ENCODE measurements around the gene DGKH. TPM values are rescaled to one million over a fixed set of nuclear protein-coding genes. Genes with fewer than 3 reads are reported as not detected.

The DGKH gene
- total RNA-seq, 1 experiment from 2014 or later: 9.2 TPM

- H4K20me1 ChIP-seq (ENCODE audit: insufficient read depth): no peaks in the 10 kb centered on the region
- ATAC-seq (no peak), DNase-seq (ENCODE audit: low read depth, low spot score) (no peak)
- no peaks in the 10 kb centered on the region for H3K27me3 ChIP-seq (ENCODE audit: insufficient read depth, low read length)
- intact Hi-C loops (cut with micrococcal nuclease): no loop called here
- H3K36me3 ChIP-seq (ENCODE audit: control insufficient read depth in 1 of 2, insufficient read depth in 2 of 2, low read length in 2 of 2): no peaks in the 10 kb centered on the region
- CTCF ChIA-PET: no interaction called here
- no peak overlapping the region for H2AFZ ChIP-seq (ENCODE audit: low read depth, low read length, poor library complexity, severe bottlenecking)
- H3K9ac ChIP-seq (ENCODE audit: low read length): no peak overlapping the region
- peaks cover 2 to 7% of the 10 kb centered on the region in 2 experiments for H3K4me1 ChIP-seq (ENCODE audit: control insufficient read depth in 1 of 2, insufficient read depth in 2 of 2, low read length in 2 of 2)
- peaks cover 59% of the 10 kb centered on the region for H3K79me2 ChIP-seq (ENCODE audit: insufficient read depth, low read length)
- no peaks in the 10 kb centered on the region for H3K9me3 ChIP-seq (ENCODE audit: control insufficient read depth in 1 of 2, insufficient read depth in 1 of 2, low read depth in 1 of 2, low read length in 2 of 2)
- TF ChIP-seq EZH2 (IDR thresholded peaks at IDR 0.05) (no peak), RAD21 (IDR thresholded peaks at IDR 0.05; ENCODE audit: low read depth) (no peak), REST (IDR thresholded peaks at IDR 0.05; ENCODE audit: low read depth) (no peak)
- POLR2A ChIA-PET: no interaction called here
- H3K9me2 ChIP-seq (ENCODE audit: insufficient read depth): no peaks in the 10 kb centered on the region
- RAD21 ChIA-PET (ENCODE audit: low non-redundant PET in 1 of 2, low total read pairs in 2 of 2, uncharacterized antibody in 2 of 2, unreplicated experiment in 2 of 2): no interaction called here
- no peak overlapping the region for H3K4me3 ChIP-seq (replicated peaks in 1 of 2; ENCODE audit: low read depth in 1 of 2, low read length in 2 of 2)
- no TSS peak for BruUV-seq (replicated peaks)
- no peak overlapping the region for H3K27ac ChIP-seq (ENCODE audit: low read depth, low read length)
- H3K4me2 ChIP-seq (ENCODE audit: low read length): no peak overlapping the region
These were observed 229.3 kb downstream of the DGKH start for GRCh38 chr13:42277618-42278276.

GRCh38 chr13:42279080-42279479, 230.6 kb downstream of the DGKH start:
- no peak for DNase-seq (ENCODE audit: low read depth, low spot score)
- intact Hi-C loops (cut with micrococcal nuclease): no loop called here
- Histone ChIP-seq H3K27ac (ENCODE audit: low read depth, low read length) (no peak overlapping the region), H3K4me3 (replicated peaks in 1 of 2; ENCODE audit: low read depth in 1 of 2, low read length in 2 of 2) (no peak overlapping the region), H3K79me2 (ENCODE audit: insufficient read depth, low read length) (peaks cover 53% of the 10 kb centered on the region), H3K27me3 (ENCODE audit: insufficient read depth, low read length) (no peaks in the 10 kb centered on the region), H3K9me2 (ENCODE audit: insufficient read depth) (no peaks in the 10 kb centered on the region), H3K9ac (ENCODE audit: low read length) (no peak overlapping the region), H3K36me3 (ENCODE audit: control insufficient read depth in 1 of 2, insufficient read depth in 2 of 2, low read length in 2 of 2) (no peaks in the 10 kb centered on the region), H3K4me1 (ENCODE audit: control insufficient read depth in 1 of 2, insufficient read depth in 2 of 2, low read length in 2 of 2) (no peaks in the 10 kb centered on the region), H3K9me3 (ENCODE audit: control insufficient read depth in 1 of 2, insufficient read depth in 1 of 2, low read depth in 1 of 2, low read length in 2 of 2) (no peaks in the 10 kb centered on the region), H2AFZ (ENCODE audit: low read depth, low read length, poor library complexity, severe bottlenecking) (no peak overlapping the region), H3K4me2 (ENCODE audit: low read length) (no peak overlapping the region), H4K20me1 (ENCODE audit: insufficient read depth) (no peaks in the 10 kb centered on the region)
- no TSS peak for BruUV-seq (replicated peaks)
- ATAC-seq: no peak
- ChIA-PET RAD21 (ENCODE audit: low non-redundant PET in 1 of 2, low total read pairs in 2 of 2, uncharacterized antibody in 2 of 2, unreplicated experiment in 2 of 2) (no interaction called here), POLR2A (no interaction called here), CTCF (no interaction called here)
- TF ChIP-seq SP1 (IDR thresholded peaks at IDR 0.05; ENCODE audit: low read depth): no peak
- TF ChIP-seq ZFX (IDR thresholded peaks at IDR 0.05): no peak
- TF ChIP-seq EGR1 (IDR thresholded peaks at IDR 0.05; ENCODE audit: low read depth): no peak
- TF ChIP-seq POLR2A (IDR thresholded peaks at IDR 0.05; ENCODE audit: borderline replicate concordance, extremely low read depth, insufficient read depth, insufficient read length): no peak
- no peak for TF ChIP-seq REST (IDR thresholded peaks at IDR 0.05; ENCODE audit: low read depth)

All from HCT116 (cell line).